ENCODE data around the gene NALF2. TPM values are rescaled to one million over a fixed set of nuclear protein-coding genes. Genes with fewer than 3 reads are reported as not detected.

The NALF2 gene
- total and polyA plus RNA-seq, 2 of the 13 experiments (the other 11 are each of a cell fraction or from before 2014, with no cell fraction given), result 2.2 to 4.0 TPM

DNA sequence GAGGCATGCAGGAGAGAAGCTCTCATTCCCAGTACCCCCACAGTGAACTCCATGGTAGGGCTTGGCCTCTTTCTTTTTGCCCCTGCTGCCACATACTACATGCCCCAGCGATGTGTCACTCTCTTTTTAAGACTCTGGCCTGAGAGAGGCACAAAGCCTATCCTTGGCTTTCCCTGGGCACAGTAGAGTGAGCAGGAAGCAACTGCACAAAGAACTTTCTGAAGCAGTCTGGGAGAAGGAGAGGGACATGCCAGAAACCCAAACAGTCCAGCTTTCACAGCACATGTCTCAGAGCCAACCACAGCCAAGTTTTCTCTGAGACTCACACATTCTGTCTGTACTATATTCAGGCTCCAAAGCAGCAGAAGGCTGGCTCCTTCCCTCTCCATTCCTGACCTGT, 7.9 kb upstream of the NALF2 start:
- H3K27me3 ChIP-seq (ENCODE audit: control insufficient read depth in 1 of 2, insufficient read depth in 2 of 2, low read length in 2 of 2), result peaks cover 0 to 4% of the 10 kb centered on the region in 2 experiments; a peak in 2 of 5 replicates
- ATAC-seq, result no peak
- no peaks in the 10 kb centered on the region for H3K36me3 ChIP-seq (replicated peaks in 1 of 2; ENCODE audit: control insufficient read depth in 1 of 2, insufficient read depth in 2 of 2, low read length in 2 of 2)
- 0% methylated on average over 1 of the region's 1 CpG for WGBS (ENCODE audit: low lambda C conversion rate)
- no peaks in the 10 kb centered on the region for H3K79me2 ChIP-seq (ENCODE audit: insufficient read depth, low read length)
- peaks cover 9% of the 10 kb centered on the region; the same call in 1 of the 2 replicates for H3K4me1 ChIP-seq (ENCODE audit: insufficient read depth, low read length)
- DNase-seq (ENCODE audit: low spot score), result no peak
- BruUV-seq (replicated peaks), result no TSS peak
- TF ChIP-seq FOXA3 (CRISPR knock-in tag; IDR thresholded peaks at IDR 0.05) (no peak), ZNF10 (CRISPR knock-in tag; IDR thresholded peaks at IDR 0.05; ENCODE audit: borderline replicate concordance, low read depth) (no peak), RAD51 (IDR thresholded peaks at IDR 0.05; ENCODE audit: borderline replicate concordance) (no peak), SP140L (CRISPR knock-in tag; IDR thresholded peaks at IDR 0.05; ENCODE audit: borderline replicate concordance) (no peak), ZNF556 (CRISPR knock-in tag; IDR thresholded peaks at IDR 0.05; ENCODE audit: borderline replicate concordance) (no peak), IKZF4 (CRISPR knock-in tag; IDR thresholded peaks at IDR 0.05; ENCODE audit: borderline replicate concordance, low read depth, not compliant biosample characterization) (no peak)
- TF ChIP-seq, protein P1, sequence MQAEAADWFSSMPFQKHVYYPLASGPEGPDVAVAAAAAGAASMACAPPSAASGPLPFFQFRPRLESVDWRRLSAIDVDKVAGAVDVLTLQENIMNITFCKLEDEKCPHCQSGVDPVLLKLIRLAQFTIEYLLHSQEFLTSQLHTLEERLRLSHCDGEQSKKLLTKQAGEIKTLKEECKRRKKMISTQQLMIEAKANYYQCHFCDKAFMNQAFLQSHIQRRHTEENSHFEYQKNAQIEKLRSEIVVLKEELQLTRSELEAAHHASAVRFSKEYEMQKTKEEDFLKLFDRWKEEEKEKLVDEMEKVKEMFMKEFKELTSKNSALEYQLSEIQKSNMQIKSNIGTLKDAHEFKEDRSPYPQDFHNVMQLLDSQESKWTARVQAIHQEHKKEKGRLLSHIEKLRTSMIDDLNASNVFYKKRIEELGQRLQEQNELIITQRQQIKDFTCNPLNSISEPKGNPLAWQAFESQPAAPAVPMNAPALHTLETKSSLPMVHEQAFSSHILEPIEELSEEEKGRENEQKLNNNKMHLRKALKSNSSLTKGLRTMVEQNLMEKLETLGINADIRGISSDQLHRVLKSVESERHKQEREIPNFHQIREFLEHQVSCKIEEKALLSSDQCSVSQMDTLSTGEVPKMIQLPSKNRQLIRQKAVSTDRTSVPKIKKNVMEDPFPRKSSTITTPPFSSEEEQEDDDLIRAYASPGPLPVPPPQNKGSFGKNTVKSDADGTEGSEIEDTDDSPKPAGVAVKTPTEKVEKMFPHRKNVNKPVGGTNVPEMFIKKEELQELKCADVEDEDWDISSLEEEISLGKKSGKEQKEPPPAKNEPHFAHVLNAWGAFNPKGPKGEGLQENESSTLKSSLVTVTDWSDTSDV (CRISPR knock-in tag; IDR thresholded peaks at IDR 0.05), result no peak
- TF ChIP-seq, protein P2, sequence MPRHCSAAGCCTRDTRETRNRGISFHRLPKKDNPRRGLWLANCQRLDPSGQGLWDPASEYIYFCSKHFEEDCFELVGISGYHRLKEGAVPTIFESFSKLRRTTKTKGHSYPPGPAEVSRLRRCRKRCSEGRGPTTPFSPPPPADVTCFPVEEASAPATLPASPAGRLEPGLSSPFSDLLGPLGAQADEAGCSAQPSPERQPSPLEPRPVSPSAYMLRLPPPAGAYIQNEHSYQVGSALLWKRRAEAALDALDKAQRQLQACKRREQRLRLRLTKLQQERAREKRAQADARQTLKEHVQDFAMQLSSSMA (CRISPR knock-in tag; IDR thresholded peaks at IDR 0.05), result no peak
- intact Hi-C loops (cut with micrococcal nuclease; ENCODE audit: unreplicated experiment), result no loop called here
- no peak overlapping the region for H3K4me2 ChIP-seq (ENCODE audit: low read depth, low read length)
- ChIA-PET POLR2A (no interaction called here), CTCF (ENCODE audit: low intra/inter-chr PET ratio, low total read pairs) (no interaction called here)
- H2AFZ ChIP-seq (ENCODE audit: low read length), result no peak overlapping the region
- H3K27ac ChIP-seq (ENCODE audit: extremely low read length, insufficient read depth, low read length), result no peak overlapping the region
- no peaks in the 10 kb centered on the region for H3K9me3 ChIP-seq (ENCODE audit: low read length)
- in situ Hi-C loops (cut with HindIII; ENCODE audit: extremely low pct_ligation_motif_present, low pct_unique_long_range_greater_than_20kb), result no loop called here
- H4K20me1 ChIP-seq (ENCODE audit: insufficient read depth, low read length), result no peaks in the 10 kb centered on the region
- no peak overlapping the region for H3K4me3 ChIP-seq (replicated peaks in 1 of 3; ENCODE audit: insufficient read depth in 1 of 3, low read depth in 2 of 3, low read length in 3 of 3)
- FAIRE-seq, result no peak
- no peak overlapping the region for H3K9ac ChIP-seq (ENCODE audit: insufficient read depth, low read depth, low read length)

All from HepG2 (cell line).